HG03575 (cell line): ENCODE measurements around the gene C17orf67.

Experiments used
- ATAC-seq: cut with Tn5 transposase; IDR thresholded peaks from one replicate; pipeline ENCODE4 v1.9.1; 2021; ENCODE audit not compliant: unreplicated experiment, insufficient number of reproducible peaks, low FRiP score; ENCODE audit errors: extremely low read depth

Gene C17orf67

DNA sequence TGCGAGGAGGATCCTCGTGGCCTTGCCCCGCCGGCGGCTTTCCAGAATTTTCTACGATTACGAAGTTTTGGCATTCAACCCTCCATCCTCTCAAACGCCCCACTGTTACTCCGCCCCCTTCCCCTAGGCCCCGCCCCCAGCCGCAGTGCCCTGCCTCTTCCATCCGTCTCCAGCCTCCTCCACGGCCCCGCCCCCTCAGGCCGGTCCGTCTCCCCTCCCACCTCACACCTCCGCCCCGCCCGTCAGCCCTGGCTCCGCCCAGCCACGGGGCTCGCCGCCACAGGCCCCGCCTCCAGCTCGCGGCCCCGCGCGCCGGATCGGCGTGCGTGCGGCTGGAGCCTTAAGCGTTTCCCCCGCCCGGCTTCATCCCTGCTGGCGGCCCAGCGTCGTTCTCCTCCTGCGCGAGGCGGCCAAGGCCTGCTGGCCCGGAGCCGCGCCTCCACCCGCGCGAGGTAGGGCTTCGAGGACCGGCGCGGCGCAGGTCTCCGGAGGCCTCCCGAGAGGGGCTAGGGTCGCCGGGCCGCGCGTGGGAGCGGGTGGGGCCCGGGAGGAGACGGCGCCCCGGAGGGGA is at the start of gene C17orf67, which contains the start of gene DGKE:
Gene C17orf67, minus strand, starts transcription at position 112 of the 571 bp plus-strand sequence. CDS start 18,110 bp downstream, outside the sequence.
Gene DGKE, plus strand, starts transcription at position 343 of the 571 bp plus-strand sequence. CDS start 645 bp downstream, outside the sequence.
- peak; percentile 25 for ATAC-seq

GRCh38 chr17:56881685-56882295 is 48.1 kb upstream of the C17orf67 start:
- ATAC-seq = no peak

GRCh38 chr17:56880571-56880970 is 46.9 kb upstream of the C17orf67 start:
- no peak for ATAC-seq

- ATAC-seq = no peak
Observed at GRCh38 chr17:56880133-56880532, 46.4 kb upstream of the C17orf67 start.

DNA sequence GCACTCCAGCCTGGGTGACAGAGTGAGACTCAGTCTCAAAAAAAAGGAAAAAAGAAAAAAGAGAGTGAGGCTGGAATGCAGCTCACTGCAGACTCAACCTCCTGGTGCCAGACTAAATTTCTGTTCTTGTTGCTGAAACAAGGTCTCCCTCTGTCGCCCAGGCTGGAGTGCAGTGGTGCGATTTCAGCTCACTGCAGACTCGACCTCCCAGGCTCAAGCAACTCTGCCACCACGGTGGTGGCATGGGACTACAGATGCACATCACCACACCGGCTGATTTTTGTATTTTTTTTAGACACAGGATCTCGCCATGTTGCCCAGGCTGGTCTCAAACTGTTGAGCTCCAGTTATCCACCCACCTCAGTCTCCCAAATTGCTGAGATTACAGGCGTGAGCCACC is 45.6 kb upstream of the C17orf67 start:
- no peak for ATAC-seq

DNA sequence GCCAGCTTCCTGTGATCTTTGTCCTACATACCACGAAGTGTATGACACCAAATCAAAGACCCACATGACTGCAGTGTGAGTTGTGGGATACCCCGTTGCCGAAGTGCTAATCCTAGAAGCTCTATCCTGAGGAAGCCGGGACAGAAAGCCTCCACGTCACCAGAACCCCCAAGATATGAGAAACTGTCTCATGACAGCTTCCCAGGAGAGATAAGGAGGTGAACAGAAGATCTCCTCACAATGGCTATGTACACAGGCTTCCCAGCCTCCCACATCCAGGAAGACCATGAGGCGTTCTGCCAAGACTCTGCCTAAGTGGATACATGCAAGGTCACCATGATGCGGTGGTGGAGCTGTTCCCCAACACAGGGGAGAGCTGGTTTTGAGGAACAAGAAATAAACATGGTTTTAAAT is 43.1 kb upstream of the C17orf67 start:
- no peak for ATAC-seq

- ATAC-seq = no peak
Observed at GRCh38 chr17:56870081-56870651, 36.4 kb upstream of the C17orf67 start.

GRCh38 chr17:56868716-56869115 is 35.0 kb upstream of the C17orf67 start:
- ATAC-seq = no peak

- ATAC-seq = no peak
Observed at GRCh38 chr17:56867948-56868376, 34.2 kb upstream of the C17orf67 start.

GRCh38 chr17:56866496-56866895 is 32.8 kb upstream of the C17orf67 start:
- ATAC-seq = no peak

GRCh38 chr17:56866076-56866475 is 32.4 kb upstream of the C17orf67 start:
- ATAC-seq = no peak

DNA sequence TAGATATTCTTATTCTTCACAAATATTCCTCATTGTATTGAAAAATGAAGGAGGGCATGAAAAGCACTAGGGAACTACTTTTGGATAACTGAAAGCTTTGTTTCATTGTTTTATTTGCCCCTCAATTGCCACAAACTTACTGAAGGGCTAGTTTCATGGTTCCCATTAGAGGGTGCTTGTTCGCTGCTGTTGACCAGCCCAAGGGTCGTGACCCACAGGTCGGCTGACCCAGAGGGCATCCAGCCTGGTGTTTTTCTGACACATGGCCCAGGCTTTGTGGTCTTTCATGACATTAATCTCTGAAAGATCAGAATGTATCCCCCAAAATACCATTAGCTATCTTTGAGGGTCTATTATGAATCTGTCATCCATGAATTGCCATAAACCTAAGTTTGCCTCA is 30.3 kb upstream of the C17orf67 start:
- ATAC-seq = no peak

- ATAC-seq = no peak
Observed at GRCh38 chr17:56861899-56862298, 28.2 kb upstream of the C17orf67 start.

DNA sequence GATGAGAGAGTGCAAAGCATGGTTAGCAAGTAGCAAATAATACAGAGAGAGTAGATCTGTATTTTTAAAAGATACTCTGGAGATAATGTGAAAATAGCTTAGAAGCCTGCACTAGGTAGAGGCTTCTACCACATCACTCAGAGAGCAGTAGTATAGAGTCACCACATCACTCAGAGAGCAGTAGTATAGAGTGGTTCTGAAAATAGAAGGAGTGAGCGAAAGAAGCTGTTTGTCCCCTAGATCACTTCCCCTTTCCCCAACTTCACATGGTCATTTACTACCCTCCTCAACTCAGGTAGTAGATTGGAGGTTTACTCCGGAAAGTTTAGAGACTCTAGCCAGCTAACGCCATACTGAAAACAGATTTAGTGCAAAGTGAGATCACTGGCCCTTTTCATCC is 17.3 kb upstream of the C17orf67 start:
- ATAC-seq = no peak

DNA sequence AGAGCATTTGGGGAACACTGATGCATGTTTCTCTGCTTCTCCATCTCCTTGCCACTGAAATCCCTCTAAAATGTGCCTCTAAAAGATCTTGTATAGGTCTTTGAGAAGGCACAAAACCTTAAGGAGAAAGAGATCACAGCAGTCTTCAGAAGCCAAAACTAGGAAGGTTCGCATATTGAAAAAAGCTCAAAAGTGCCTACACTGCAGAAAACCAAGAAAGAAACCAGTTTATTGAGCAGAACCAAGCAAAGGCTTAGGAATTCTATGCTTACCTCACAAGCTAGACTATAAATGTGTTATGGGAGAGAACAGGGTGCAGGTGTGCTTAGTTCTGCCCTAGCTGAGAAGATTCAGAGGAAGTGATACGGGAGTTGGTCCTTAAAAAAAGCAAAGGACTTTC is 16.9 kb upstream of the C17orf67 start:
- ATAC-seq = no peak

DNA sequence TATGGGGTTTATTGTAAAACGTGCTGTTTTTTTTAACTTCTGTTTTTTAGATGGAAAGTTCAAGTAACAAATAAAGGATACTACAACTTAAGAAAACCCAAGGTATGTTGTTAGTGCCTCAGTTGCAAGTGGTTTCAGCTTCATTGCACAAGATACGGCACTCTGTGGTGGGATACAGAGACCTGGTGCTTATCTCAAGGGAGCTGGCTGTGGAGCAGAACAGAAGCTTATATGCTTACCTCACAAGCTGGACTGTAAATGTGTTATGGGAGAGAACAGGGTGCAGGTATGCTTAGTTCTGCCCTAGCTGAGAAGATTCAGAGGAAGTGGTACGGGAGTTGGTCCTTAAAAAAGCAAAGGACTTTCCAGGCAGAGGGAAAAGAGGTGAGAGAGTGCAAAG is 15.4 kb upstream of the C17orf67 start:
- no peak for ATAC-seq

GRCh38 chr17:56847106-56847505 is 13.4 kb upstream of the C17orf67 start:
- no peak for ATAC-seq

- ATAC-seq = no peak
Observed at GRCh38 chr17:56845934-56846333, 12.2 kb upstream of the C17orf67 start.

GRCh38 chr17:56842577-56842976 is 8.9 kb upstream of the C17orf67 start:
- no peak for ATAC-seq

DNA sequence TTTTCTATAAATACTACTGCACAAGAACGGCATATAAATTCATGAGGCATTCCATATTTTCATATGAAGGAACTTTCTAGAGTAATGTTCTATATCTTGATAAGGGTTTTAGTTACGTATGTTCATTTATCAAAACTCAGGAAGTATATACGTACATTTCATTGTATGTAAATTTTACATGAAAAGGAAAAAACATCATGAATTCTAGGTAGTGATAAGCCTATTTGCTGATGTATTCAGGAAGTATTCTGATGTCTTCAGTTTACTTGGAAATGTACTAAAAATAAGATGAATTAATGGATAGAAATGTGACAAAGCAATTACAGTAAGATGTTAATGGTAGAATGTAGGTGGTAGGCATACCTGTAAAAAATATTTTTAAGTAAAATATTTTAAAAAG is 5.0 kb upstream of the C17orf67 start:
- ATAC-seq = no peak

GRCh38 chr17:56835264-56835585 is 1.5 kb upstream of the C17orf67 start:
- ATAC-seq = no peak
